Natural killer cell (primary cell): ENCODE results near the gene ALPI. TPM values are rescaled to one million over a fixed set of nuclear protein-coding genes. Genes with fewer than 3 reads are reported as not detected.

ENCODE experiments used
- ATAC-seq, 3 donors: fragments of 150-1000 bp in 2 of 3; fragments of 200-7000 bp in 1 of 3; cut with Tn5 transposase; 1 replicate in 1 of 3; 2 replicates in 2 of 3; pipeline ENCODE4 v1.10.0; 2021; ENCODE audit warnings: mild to moderate bottlenecking in 2 of 3, moderate library complexity in 2 of 3
- DNase-seq, 2 donors: peaks; one replicate each; pipeline versions ENCODE4 v3.0.0 to v3.0.0-alpha.2; 2013 to 2021; ENCODE audit warnings: mixed read lengths in 1 of 2
- H3K27ac ChIP-seq: one replicate; pipeline ENCODE4 v1.5.1; 2013; ENCODE audit warnings: mild to moderate bottlenecking, low read length
- H3K27me3 ChIP-seq: one replicate; pipeline ENCODE4 v1.6.1; 2013; ENCODE audit warnings: low read length; ENCODE audit not compliant: control insufficient read depth, insufficient read depth
- H3K36me3 ChIP-seq: one replicate; pipeline ENCODE4 v1.6.1; 2013; ENCODE audit warnings: low read length; ENCODE audit not compliant: control insufficient read depth, insufficient read depth
- H3K4me1 ChIP-seq: one replicate; pipeline ENCODE4 v1.6.1; 2013; ENCODE audit warnings: low read length; ENCODE audit not compliant: control insufficient read depth, insufficient read depth
- H3K4me3 ChIP-seq: one replicate; pipeline ENCODE4 v1.5.1; 2013; ENCODE audit warnings: low read length
- H3K9me3 ChIP-seq: one replicate; pipeline ENCODE4 v1.6.1; 2013; ENCODE audit warnings: low read length; ENCODE audit not compliant: control insufficient read depth, insufficient read depth
- H3K27ac Mint-ChIP-seq, 2 donors: one replicate each; pipeline ENCODE4 v1.8.0; 2022; ENCODE audit warnings: mild to moderate bottlenecking in 2 of 2, mixed read lengths in 2 of 2, moderate library complexity in 1 of 2
- H3K27me3 Mint-ChIP-seq, 2 donors: one replicate each; pipeline ENCODE4 v1.8.0; 2022; ENCODE audit warnings: low read depth in 2 of 2, mixed read lengths in 2 of 2
- H3K36me3 Mint-ChIP-seq: one replicate; pipeline ENCODE4 v1.8.0; 2022; ENCODE audit warnings: mixed read lengths
- H3K4me1 Mint-ChIP-seq, 2 donors: one replicate each; pipeline ENCODE4 v1.8.0; 2022; ENCODE audit warnings: mixed read lengths in 2 of 2
- H3K4me3 Mint-ChIP-seq: one replicate; pipeline ENCODE4 v1.8.0; 2022; ENCODE audit warnings: mild to moderate bottlenecking, moderate library complexity, mixed read lengths
- H3K9me3 Mint-ChIP-seq, 2 donors: one replicate each; pipeline ENCODE4 v1.8.0; 2022; ENCODE audit warnings: mixed read lengths in 2 of 2
- CTCF ChIP-seq: fragments of 200-600 bp; IDR thresholded peaks from one replicate; pipeline ENCODE4 v1.8.0; 2022; ENCODE audit warnings: antibody characterized with exemption
- WGBS: methylation state at CpG from one replicate; pipeline ENCODE4 v1.1.7; 2013; ENCODE audit warnings: missing lambda C conversion rate; ENCODE audit not compliant: insufficient coverage; 5-methylcytosine and 5-hydroxymethylcytosine counted together
- intact Hi-C: fragments of 100-400 bp; cut with micrococcal nuclease; formaldehyde crosslinking; loops from one replicate; pipeline ENCODE4 v1.14.2; 2022
- total RNA-seq, 4 donors: library from RNA; stranded (reverse); fragments of 120-200 nt in 1 of 4; gene quantifications; one replicate each; pipeline versions ENCODE4 v1.2.3 to v1.2.4, GENCODE V29; 2013 to 2022

ALPI gene
- total RNA-seq, 3 donors from 2014 or later (not counting 1 experiment from before 2014, with no cell fraction given): not detected

GRCh38 chr2:232497348-232497747 is 41.4 kb downstream of the ALPI start:
- WGBS: 85% methylated on average over 13 of the region's 13 CpGs
- H3K4me3 Mint-ChIP-seq: no peak overlapping the region
- no peaks in the 10 kb centered on the region for H3K4me1 ChIP-seq

GRCh38 chr2:232498452-232498851 is 42.5 kb downstream of the ALPI start:
- Mint-ChIP-seq H3K4me1 (peaks cover 0 to 5% of the 10 kb centered on the region in 2 donors), H3K4me3 (no peak overlapping the region), H3K27ac (no peak overlapping the region), H3K36me3 (no peaks in the 10 kb centered on the region), H3K9me3 (no peaks in the 10 kb centered on the region), H3K27me3 (peaks cover 0 to 16% of the 10 kb centered on the region in 2 donors)
- Histone ChIP-seq H3K4me3 (no peak overlapping the region), H3K4me1 (peaks cover 3% of the 10 kb centered on the region), H3K27ac (no peak overlapping the region), H3K9me3 (no peaks in the 10 kb centered on the region), H3K27me3 (peaks cover 5% of the 10 kb centered on the region), H3K36me3 (no peaks in the 10 kb centered on the region)
- no peak for TF ChIP-seq CTCF
- ATAC-seq (no peak), DNase-seq (no peak)
- 92% methylated on average over 3 of the region's 3 CpGs for WGBS
- intact Hi-C loops: no loop called here

More at GRCh38 chr2:232497348-232497747, 41.4 kb downstream of the ALPI start:
- Mint-ChIP-seq H3K36me3 (no peaks in the 10 kb centered on the region), H3K4me1 (peaks cover 0 to 1% of the 10 kb centered on the region in 2 donors), H3K27me3 (peaks cover 0 to 17% of the 10 kb centered on the region in 2 donors), H3K9me3 (no peaks in the 10 kb centered on the region), H3K27ac (no peak overlapping the region)
- H3K9me3 ChIP-seq: no peaks in the 10 kb centered on the region
- DNase-seq: no peak
- H3K27me3 ChIP-seq: peaks cover 3% of the 10 kb centered on the region
- TF ChIP-seq CTCF: no peak
- H3K36me3 ChIP-seq: no peaks in the 10 kb centered on the region
- intact Hi-C loops: no loop called here
- no peak overlapping the region for H3K27ac ChIP-seq
- no peak overlapping the region for H3K4me3 ChIP-seq
- ATAC-seq: no peak

- WGBS: 87% methylated on average over 9 of the region's 9 CpGs
- DNase-seq (no peak), ATAC-seq (no peak)
- Mint-ChIP-seq H3K36me3 (no peaks in the 10 kb centered on the region), H3K27ac (no peak overlapping the region), H3K4me3 (no peak overlapping the region), H3K4me1 (peaks cover 0 to 8% of the 10 kb centered on the region in 2 donors), H3K9me3 (no peaks in the 10 kb centered on the region), H3K27me3 (peaks cover 14 to 35% of the 10 kb centered on the region in 2 donors)
- H3K4me3 ChIP-seq: no peak overlapping the region
- TF ChIP-seq CTCF: no peak
- no peaks in the 10 kb centered on the region for H3K36me3 ChIP-seq
- no peak overlapping the region for H3K27ac ChIP-seq
- peaks cover 17% of the 10 kb centered on the region for H3K27me3 ChIP-seq
- H3K9me3 ChIP-seq: no peaks in the 10 kb centered on the region
- intact Hi-C loops: no loop called here
- peaks cover 3% of the 10 kb centered on the region for H3K4me1 ChIP-seq
Observed at GRCh38 chr2:232501331-232501771, 45.4 kb downstream of the ALPI start.

- TF ChIP-seq CTCF: no peak
- H3K9me3 ChIP-seq: no peaks in the 10 kb centered on the region
- Mint-ChIP-seq H3K4me1 (peaks cover 0 to 8% of the 10 kb centered on the region in 2 donors), H3K27me3 (peaks cover 14 to 36% of the 10 kb centered on the region in 2 donors), H3K27ac (no peak overlapping the region), H3K4me3 (no peak overlapping the region), H3K9me3 (no peaks in the 10 kb centered on the region), H3K36me3 (no peaks in the 10 kb centered on the region)
- no peak for ATAC-seq
- intact Hi-C loops: no loop called here
- 56% methylated on average over 9 of the region's 10 CpGs for WGBS
- no peak for DNase-seq
- H3K36me3 ChIP-seq: no peaks in the 10 kb centered on the region
- H3K4me3 ChIP-seq: no peak overlapping the region
- H3K27me3 ChIP-seq: peaks cover 17% of the 10 kb centered on the region
- H3K4me1 ChIP-seq: peaks cover 3% of the 10 kb centered on the region
- no peak overlapping the region for H3K27ac ChIP-seq
Observed at GRCh38 chr2:232501794-232502390, 45.9 kb downstream of the ALPI start.
